B cell (primary cell): ENCODE data around the gene KCNQ1OT1. TPM values are rescaled to one million over a fixed set of nuclear protein-coding genes. Genes with fewer than 3 reads are reported as not detected.

ENCODE experiments used
- ATAC-seq: fragments of 200-7000 bp; cut with Tn5 transposase; one replicate; pipeline ENCODE4 v1.10.0; 2021; ENCODE audit warnings: low read depth, mild to moderate bottlenecking, moderate number of reproducible peaks, moderate library complexity
- CTCF ChIA-PET: fragments of 350-600 bp; sonication (Branson Sonifier 250); formaldehyde crosslinking; loops from one replicate; lab custom pipeline; 2021; ENCODE audit warnings: antibody characterized with exemption, inconsistent platforms; lab: Charles Lee
- POLR2A ChIA-PET: fragments of 350-600 bp; sonication (Branson Sonifier 250); formaldehyde crosslinking; loops from one replicate; lab custom pipeline; 2021; ENCODE audit warnings: antibody characterized with exemption; lab: Charles Lee
- DNase-seq: peaks from one replicate; pipeline ENCODE4 v3.0.0; 2013
- H2AFZ ChIP-seq: 2 replicates; pipeline ENCODE4 v1.6.1; 2012; ENCODE audit warnings: mild to moderate bottlenecking, low read depth, low read length; ENCODE audit not compliant: insufficient read depth, poor library complexity, severe bottlenecking
- H3K27ac ChIP-seq, 2 donors: 1 replicate in 1 of 2; 2 replicates in 1 of 2; pipeline ENCODE4 v1.5.1; 2012 to 2013; ENCODE audit warnings: low read length in 2 of 2, mild to moderate bottlenecking in 2 of 2, moderate library complexity in 1 of 2
- H3K27me3 ChIP-seq, 4 experiments: fragments of 200-600 bp in 1 of 4; sonication (generic) in 1 of 4; replicated peaks in 1 of 4; 1 replicate in 2 of 4; 2 replicates in 2 of 4; pipeline versions ENCODE4 v1.6.1 to v1.7.0; 2013 to 2016; ENCODE audit warnings: low read length in 3 of 4, mild to moderate bottlenecking in 2 of 4, mixed read lengths in 1 of 4, moderate library complexity in 1 of 4; ENCODE audit not compliant: insufficient read depth in 4 of 4, control insufficient read depth in 3 of 4; ENCODE audit errors: control extremely low read depth in 1 of 4
- H3K36me3 ChIP-seq, 2 experiments: replicated peaks in 1 of 2; 1 replicate in 1 of 2; 2 replicates in 1 of 2; pipeline versions ENCODE4 v1.6.1 to v1.7.1; 2013; ENCODE audit warnings: low read length in 1 of 2; ENCODE audit not compliant: insufficient read depth in 2 of 2, control insufficient read depth in 1 of 2; ENCODE audit errors: control extremely low read depth in 1 of 2, extremely low read depth in 1 of 2
- H3K4me1 ChIP-seq, 2 donors: fragments of 200-600 bp in 1 of 2; sonication (generic) in 1 of 2; 1 replicate in 1 of 2; 2 replicates in 1 of 2; pipeline versions ENCODE4 v1.5.1 to v1.6.1; 2013 to 2017; ENCODE audit warnings: low read length in 2 of 2; ENCODE audit not compliant: control insufficient read depth in 2 of 2, insufficient read depth in 2 of 2
- H3K4me2 ChIP-seq: replicated peaks from 2 replicates; pipeline ENCODE3; 2012; ENCODE audit warnings: mild to moderate bottlenecking, low read depth, low read length; ENCODE audit not compliant: poor library complexity, severe bottlenecking
- H3K4me3 ChIP-seq, 5 experiments: fragments of 200-600 bp in 1 of 5; sonication (generic) in 1 of 5; 1 replicate in 3 of 5; 2 replicates in 2 of 5; pipeline versions ENCODE4 v1.5.1 to v1.7.0; 2011 to 2016; ENCODE audit warnings: low read length in 4 of 5, mild to moderate bottlenecking in 4 of 5, low read depth in 2 of 5, control low read depth in 1 of 5, moderate library complexity in 1 of 5; ENCODE audit not compliant: insufficient read depth in 1 of 5; ENCODE audit errors: control extremely low read depth in 1 of 5, extremely low read depth in 1 of 5
- H3K79me2 ChIP-seq: fragments of 200-600 bp; sonication (generic); one replicate; pipeline ENCODE4 v1.6.0; 2016; ENCODE audit warnings: low read length; ENCODE audit not compliant: control insufficient read depth, insufficient read depth
- H3K9ac ChIP-seq: fragments of 200-600 bp; sonication (generic); 2 replicates; pipeline ENCODE4 v1.6.1; 2017; ENCODE audit warnings: mild to moderate bottlenecking, low read length, moderate library complexity
- H3K9me3 ChIP-seq, 3 donors: one replicate each; pipeline versions ENCODE4 v1.6.1 to v1.7.1; 2013; ENCODE audit warnings: low read length in 2 of 3; ENCODE audit not compliant: control insufficient read depth in 2 of 3, insufficient read depth in 1 of 3; ENCODE audit errors: control extremely low read depth in 1 of 3
- H4K20me1 ChIP-seq: 2 replicates; pipeline ENCODE4 v1.6.0; 2012; ENCODE audit warnings: mild to moderate bottlenecking, low read length; ENCODE audit not compliant: insufficient read depth, control insufficient read depth, poor library complexity, severe bottlenecking
- H3K27ac Mint-ChIP-seq: one replicate; pipeline ENCODE4 v1.8.0; 2021; ENCODE audit warnings: mixed read lengths
- H3K27me3 Mint-ChIP-seq: one replicate; pipeline ENCODE4 v1.8.0; 2021; ENCODE audit warnings: mixed read lengths
- H3K4me1 Mint-ChIP-seq: one replicate; pipeline ENCODE4 v1.8.0; 2021; ENCODE audit warnings: mixed read lengths
- H3K4me3 Mint-ChIP-seq: one replicate; pipeline ENCODE4 v1.8.0; 2021; ENCODE audit warnings: mixed read lengths
- H3K9me3 Mint-ChIP-seq: one replicate; pipeline ENCODE4 v1.8.0; 2022; ENCODE audit warnings: mixed read lengths; ENCODE audit not compliant: insufficient read depth
- EZH2 ChIP-seq: IDR thresholded peaks from 2 replicates; pipeline ENCODE4 v1.6.1; 2012; ENCODE audit warnings: borderline replicate concordance, low read depth, mild to moderate bottlenecking, moderate library complexity, low read length; ENCODE audit not compliant: insufficient read depth, poor library complexity, severe bottlenecking
- WGBS: methylation state at CpG from one replicate; pipeline ENCODE4 v1.1.5; 2013; ENCODE audit warnings: missing lambda C conversion rate; ENCODE audit not compliant: insufficient coverage; 5-methylcytosine and 5-hydroxymethylcytosine counted together
- intact Hi-C: fragments of 100-400 bp; cut with micrococcal nuclease; formaldehyde crosslinking; loops from one replicate; pipeline ENCODE4 v1.10.0; 2022
- polyA plus RNA-seq: library from polyadenylated mRNA; depleted of rRNA; stranded (reverse); fragments of >200 nt; gene quantifications from 2 replicates; pipeline ENCODE4 v1.2.3, GENCODE V29; 2012
- total RNA-seq, 2 donors: library from RNA; stranded (reverse); fragments of 120-200 nt in 1 of 2; gene quantifications; 1 replicate in 1 of 2; 2 replicates in 1 of 2; pipeline versions ENCODE4 v1.2.3 to v1.2.4, GENCODE V29; 2013 to 2022
- TF ChIP-seq, protein P1 (sequence below): fragments of 200-600 bp; IDR thresholded peaks from one replicate; pipeline ENCODE4 v1.8.0; 2022; ENCODE audit warnings: antibody characterized with exemption, mild to moderate bottlenecking

Gene KCNQ1OT1
- total and polyA plus RNA-seq, 2 donors (not counting 1 experiment from before 2014, with no cell fraction given), result 0.03 to 0.89 TPM

- H3K79me2 ChIP-seq, result no peaks in the 10 kb centered on the region
- Mint-ChIP-seq H3K27me3 (no peaks in the 10 kb centered on the region), H3K4me1 (no peaks in the 10 kb centered on the region), H3K27ac (no peak overlapping the region), H3K9me3 (no peaks in the 10 kb centered on the region), H3K4me3 (no peak overlapping the region)
- H3K4me2 ChIP-seq, result no peak overlapping the region
- intact Hi-C loops, result no loop called here
- ATAC-seq, result no peak
- no peaks in the 10 kb centered on the region for H3K9me3 ChIP-seq
- POLR2A ChIA-PET, result no interaction called here
- 91% methylated on average over 22 of the region's 22 CpGs for WGBS
- H2AFZ ChIP-seq, result no peak overlapping the region
- H3K27me3 ChIP-seq, result no peaks in the 10 kb centered on the region
- no peak for TF ChIP-seq EZH2
- TF ChIP-seq, protein P1, sequence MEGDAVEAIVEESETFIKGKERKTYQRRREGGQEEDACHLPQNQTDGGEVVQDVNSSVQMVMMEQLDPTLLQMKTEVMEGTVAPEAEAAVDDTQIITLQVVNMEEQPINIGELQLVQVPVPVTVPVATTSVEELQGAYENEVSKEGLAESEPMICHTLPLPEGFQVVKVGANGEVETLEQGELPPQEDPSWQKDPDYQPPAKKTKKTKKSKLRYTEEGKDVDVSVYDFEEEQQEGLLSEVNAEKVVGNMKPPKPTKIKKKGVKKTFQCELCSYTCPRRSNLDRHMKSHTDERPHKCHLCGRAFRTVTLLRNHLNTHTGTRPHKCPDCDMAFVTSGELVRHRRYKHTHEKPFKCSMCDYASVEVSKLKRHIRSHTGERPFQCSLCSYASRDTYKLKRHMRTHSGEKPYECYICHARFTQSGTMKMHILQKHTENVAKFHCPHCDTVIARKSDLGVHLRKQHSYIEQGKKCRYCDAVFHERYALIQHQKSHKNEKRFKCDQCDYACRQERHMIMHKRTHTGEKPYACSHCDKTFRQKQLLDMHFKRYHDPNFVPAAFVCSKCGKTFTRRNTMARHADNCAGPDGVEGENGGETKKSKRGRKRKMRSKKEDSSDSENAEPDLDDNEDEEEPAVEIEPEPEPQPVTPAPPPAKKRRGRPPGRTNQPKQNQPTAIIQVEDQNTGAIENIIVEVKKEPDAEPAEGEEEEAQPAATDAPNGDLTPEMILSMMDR, result no peak
- no peak overlapping the region for H3K4me3 ChIP-seq
- peaks cover 0 to 10% of the 10 kb centered on the region in 2 experiments for H3K36me3 ChIP-seq
- no peaks in the 10 kb centered on the region for H3K4me1 ChIP-seq
- H4K20me1 ChIP-seq, result no peaks in the 10 kb centered on the region
- H3K27ac ChIP-seq, result no peak overlapping the region
- no peak overlapping the region for H3K9ac ChIP-seq
- CTCF ChIA-PET, result no interaction called here
- DNase-seq, result no peak
Observed at GRCh38 chr11:2581151-2581930, 118.5 kb downstream of the KCNQ1OT1 start.

DNA sequence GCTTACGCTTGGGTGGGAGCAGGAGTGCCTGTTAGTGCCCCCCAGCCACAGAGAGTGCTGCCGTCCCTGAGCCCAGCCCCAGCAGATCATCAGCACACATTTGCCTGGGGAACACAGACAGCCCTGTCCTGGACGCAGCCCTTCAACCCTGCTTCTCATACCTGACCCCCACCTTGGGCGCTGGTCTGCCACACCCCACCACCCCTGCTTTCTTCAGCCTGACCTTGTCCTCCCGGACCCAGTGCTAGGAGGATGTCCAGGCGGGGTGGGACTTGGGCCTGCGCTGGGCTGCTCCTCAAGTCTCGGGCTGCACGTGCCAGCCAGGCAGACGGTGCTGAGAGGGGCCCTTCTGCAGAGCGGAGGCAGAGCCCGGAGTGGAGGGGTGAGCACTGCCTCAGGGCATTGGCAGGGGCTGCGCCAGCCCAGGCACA, 119.2 kb downstream of the KCNQ1OT1 start:
- H3K36me3 ChIP-seq, result peaks cover 0 to 10% of the 10 kb centered on the region in 2 experiments
- H3K9me3 ChIP-seq, result no peaks in the 10 kb centered on the region
- H3K4me3 Mint-ChIP-seq, result no peak overlapping the region
- H4K20me1 ChIP-seq, result no peaks in the 10 kb centered on the region
- H3K4me2 ChIP-seq, result no peak overlapping the region
- H3K27me3 Mint-ChIP-seq, result no peaks in the 10 kb centered on the region
- no peak overlapping the region for H3K27ac Mint-ChIP-seq
- POLR2A ChIA-PET, result no interaction called here
- no peaks in the 10 kb centered on the region for H3K9me3 Mint-ChIP-seq
- intact Hi-C loops, result no loop called here
- no peaks in the 10 kb centered on the region for H3K4me1 Mint-ChIP-seq
- no peak overlapping the region for H2AFZ ChIP-seq
- ATAC-seq, result no peak
- H3K79me2 ChIP-seq, result no peaks in the 10 kb centered on the region
- H3K4me3 ChIP-seq, result no peak overlapping the region
- no peaks in the 10 kb centered on the region for H3K27me3 ChIP-seq
- H3K9ac ChIP-seq, result no peak overlapping the region
- CTCF ChIA-PET, result no interaction called here
- DNase-seq, result no peak
- no peak overlapping the region for H3K27ac ChIP-seq
- TF ChIP-seq EZH2, result no peak
- TF ChIP-seq, protein P1, result no peak
- 91% methylated on average over 13 of the region's 13 CpGs for WGBS
- H3K4me1 ChIP-seq, result no peaks in the 10 kb centered on the region
